Measurements from ENCODE around the gene TSPAN9. TPM values are rescaled to one million over a fixed set of nuclear protein-coding genes. Genes with fewer than 3 reads are reported as not detected.

The TSPAN9 gene
- total RNA-seq, 4 donors from 2014 or later = 15.7 to 32.6 (median 26.2) TPM

DNA sequence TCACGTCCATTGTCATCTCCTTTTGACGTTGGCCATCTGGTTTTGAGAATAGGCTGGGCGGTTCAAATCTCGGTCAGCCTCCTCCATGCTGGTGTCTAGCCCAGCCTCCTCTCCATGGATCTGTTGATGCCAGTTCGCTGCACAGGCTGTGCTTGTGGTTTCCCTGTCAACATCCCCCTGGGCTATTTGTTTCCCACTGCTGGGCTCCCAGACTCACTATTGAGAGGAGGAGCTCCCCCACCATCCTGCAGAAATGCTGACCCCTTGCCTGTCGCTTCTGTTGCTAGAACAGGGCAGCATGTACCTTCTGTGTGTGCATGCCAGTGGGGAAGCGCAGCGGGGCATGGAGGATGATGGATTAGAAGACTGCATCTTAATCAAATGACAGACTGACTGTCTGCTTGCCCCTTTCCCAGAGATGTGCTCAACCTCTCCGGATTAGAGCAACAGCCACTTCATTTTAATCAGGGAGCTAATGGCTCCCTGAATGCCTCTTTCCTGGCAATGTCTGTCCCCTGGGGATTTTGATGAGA, 170.5 kb downstream of the TSPAN9 start:
- no peak for DNase-seq (ENCODE audit: low spot score in 2 of 2)
- peaks cover 0 to 16% (median 3%) of the 10 kb centered on the region in 4 donors for H3K4me1 ChIP-seq
- TF ChIP-seq EP300 (IDR thresholded peaks at IDR 0.05) = no peak
- H3K4me3 ChIP-seq = no peak overlapping the region
- H3K27me3 ChIP-seq = no peaks in the 10 kb centered on the region
- H3K36me3 ChIP-seq = peaks cover 0 to 13% (median 0%) of the 10 kb centered on the region in 3 donors
- 86 to 87% methylated on average over 9 of the region's 9 CpGs for WGBS, 2 donors
- no peak overlapping the region for H3K27ac ChIP-seq
- no peaks in the 10 kb centered on the region for H3K9me3 ChIP-seq

DNA sequence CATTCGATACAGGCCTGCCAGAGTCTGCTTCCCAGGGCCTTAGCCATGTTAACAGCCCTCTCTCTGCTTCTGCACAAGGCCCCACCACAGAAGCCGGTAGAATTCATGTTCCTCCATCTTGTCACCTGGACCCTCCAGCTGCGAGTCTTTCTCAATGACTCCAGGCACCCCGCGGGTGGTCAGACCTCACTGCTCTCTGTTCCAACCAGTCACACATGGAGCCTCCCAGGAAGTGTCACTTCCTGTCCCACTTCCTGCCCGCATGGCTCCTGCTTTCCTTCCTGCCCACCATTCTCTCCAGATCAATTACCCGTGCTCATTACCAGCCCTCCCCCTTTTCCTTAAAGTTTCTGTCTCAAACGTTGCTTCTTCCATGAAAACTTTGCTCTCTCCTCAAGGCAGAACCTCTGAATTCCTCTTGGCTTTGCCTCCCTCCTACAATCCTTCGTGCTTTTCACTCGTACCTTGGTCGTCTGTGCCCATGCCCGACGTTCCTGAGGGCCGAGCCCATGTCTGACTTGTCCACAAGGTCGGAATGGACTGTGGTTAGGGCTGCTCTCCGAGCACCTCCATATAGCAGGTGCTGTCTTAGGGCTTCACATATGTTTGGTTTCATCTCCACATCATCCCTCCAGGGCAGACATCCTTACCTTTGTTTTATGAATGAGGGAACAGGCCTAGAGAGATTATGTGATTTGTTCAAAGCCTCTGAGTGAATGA, 172.1 kb downstream of the TSPAN9 start:
- H3K9me3 ChIP-seq = no peaks in the 10 kb centered on the region
- H3K4me3 ChIP-seq = no peak overlapping the region
- DNase-seq (ENCODE audit: low spot score in 2 of 2) = no peak
- no peak for TF ChIP-seq EP300 (IDR thresholded peaks at IDR 0.05)
- TF ChIP-seq POLR2A (IDR thresholded peaks at IDR 0.05) = no peak
- H3K4me1 ChIP-seq = peaks cover 0 to 21% (median 5%) of the 10 kb centered on the region in 4 donors
- no peaks in the 10 kb centered on the region for H3K27me3 ChIP-seq
- no peak overlapping the region for H3K27ac ChIP-seq
- WGBS, 2 donors = 81 to 87% methylated on average over 16 of the region's 16 CpGs
- peaks cover 0 to 12% (median 0%) of the 10 kb centered on the region in 3 donors for H3K36me3 ChIP-seq

DNA sequence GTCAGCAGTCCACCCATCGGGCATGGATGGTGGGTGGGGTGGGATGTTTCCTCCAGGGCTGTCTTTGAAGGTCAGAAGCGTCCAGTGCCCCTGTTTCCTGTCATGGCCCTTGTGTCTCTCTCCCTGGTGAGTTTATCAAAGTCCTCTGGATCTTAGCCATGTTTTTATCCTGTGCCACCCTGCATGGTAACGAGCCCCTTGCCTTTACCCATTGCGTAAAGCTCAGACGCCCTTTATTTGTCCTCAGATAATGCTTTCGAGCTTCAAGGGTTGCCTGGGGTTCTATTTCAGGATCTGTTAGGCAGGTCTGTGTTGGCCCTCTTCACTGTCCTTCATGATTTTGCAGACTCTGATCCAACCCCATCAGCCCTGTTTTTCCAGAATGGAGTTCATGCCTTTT, 172.9 kb downstream of the TSPAN9 start:
- no peak for TF ChIP-seq EP300 (IDR thresholded peaks at IDR 0.05)
- TF ChIP-seq POLR2A (IDR thresholded peaks at IDR 0.05) = no peak
- TF ChIP-seq, protein P1, sequence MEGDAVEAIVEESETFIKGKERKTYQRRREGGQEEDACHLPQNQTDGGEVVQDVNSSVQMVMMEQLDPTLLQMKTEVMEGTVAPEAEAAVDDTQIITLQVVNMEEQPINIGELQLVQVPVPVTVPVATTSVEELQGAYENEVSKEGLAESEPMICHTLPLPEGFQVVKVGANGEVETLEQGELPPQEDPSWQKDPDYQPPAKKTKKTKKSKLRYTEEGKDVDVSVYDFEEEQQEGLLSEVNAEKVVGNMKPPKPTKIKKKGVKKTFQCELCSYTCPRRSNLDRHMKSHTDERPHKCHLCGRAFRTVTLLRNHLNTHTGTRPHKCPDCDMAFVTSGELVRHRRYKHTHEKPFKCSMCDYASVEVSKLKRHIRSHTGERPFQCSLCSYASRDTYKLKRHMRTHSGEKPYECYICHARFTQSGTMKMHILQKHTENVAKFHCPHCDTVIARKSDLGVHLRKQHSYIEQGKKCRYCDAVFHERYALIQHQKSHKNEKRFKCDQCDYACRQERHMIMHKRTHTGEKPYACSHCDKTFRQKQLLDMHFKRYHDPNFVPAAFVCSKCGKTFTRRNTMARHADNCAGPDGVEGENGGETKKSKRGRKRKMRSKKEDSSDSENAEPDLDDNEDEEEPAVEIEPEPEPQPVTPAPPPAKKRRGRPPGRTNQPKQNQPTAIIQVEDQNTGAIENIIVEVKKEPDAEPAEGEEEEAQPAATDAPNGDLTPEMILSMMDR (IDR thresholded peaks at IDR 0.05) = no peak
- H3K4me3 ChIP-seq = no peak overlapping the region
- peaks cover 0 to 21% (median 5%) of the 10 kb centered on the region in 4 donors for H3K4me1 ChIP-seq
- H3K27me3 ChIP-seq = no peaks in the 10 kb centered on the region
- H3K9me3 ChIP-seq = no peaks in the 10 kb centered on the region
- 88 to 95% methylated on average over 6 of the region's 6 CpGs for WGBS, 2 donors
- H3K27ac ChIP-seq = no peak overlapping the region
- peaks cover 0 to 4% (median 0%) of the 10 kb centered on the region in 3 donors for H3K36me3 ChIP-seq
- no peak for DNase-seq (ENCODE audit: low spot score in 2 of 2)

DNA sequence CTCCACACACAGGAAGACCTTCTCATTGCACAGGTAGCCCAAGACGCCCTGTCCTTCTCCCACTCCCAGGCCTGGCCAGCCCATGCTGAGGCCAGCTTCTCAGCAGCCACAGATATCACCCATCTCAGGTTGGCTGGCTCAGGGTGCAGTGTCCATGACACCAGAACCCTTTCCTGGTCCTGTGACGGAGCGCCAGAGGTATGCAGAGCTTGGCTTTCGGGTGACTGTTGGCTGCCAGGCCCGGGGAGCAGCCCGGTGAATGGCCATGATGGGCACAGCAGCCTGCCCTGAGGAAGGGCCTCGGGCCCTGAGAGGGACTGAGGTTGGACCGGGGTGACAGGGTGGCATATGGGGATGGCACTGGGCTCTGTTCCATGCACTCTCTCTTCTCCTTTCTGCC, 173.4 kb downstream of the TSPAN9 start:
- Histone ChIP-seq H3K4me1 (peaks cover 0 to 21% (median 5%) of the 10 kb centered on the region in 4 donors), H3K9me3 (no peaks in the 10 kb centered on the region), H3K4me3 (no peak overlapping the region), H3K27me3 (no peaks in the 10 kb centered on the region), H3K27ac (no peak overlapping the region), H3K36me3 (no peaks in the 10 kb centered on the region)
- WGBS, 2 donors = 91 to 92% methylated on average over 5 to 7 of the region's 8 CpGs
- TF ChIP-seq, protein P1 (IDR thresholded peaks at IDR 0.05) = no peak
- TF ChIP-seq EP300 (IDR thresholded peaks at IDR 0.05) (no peak), POLR2A (IDR thresholded peaks at IDR 0.05) (no peak)
- DNase-seq (ENCODE audit: low spot score in 2 of 2) = no peak

DNA sequence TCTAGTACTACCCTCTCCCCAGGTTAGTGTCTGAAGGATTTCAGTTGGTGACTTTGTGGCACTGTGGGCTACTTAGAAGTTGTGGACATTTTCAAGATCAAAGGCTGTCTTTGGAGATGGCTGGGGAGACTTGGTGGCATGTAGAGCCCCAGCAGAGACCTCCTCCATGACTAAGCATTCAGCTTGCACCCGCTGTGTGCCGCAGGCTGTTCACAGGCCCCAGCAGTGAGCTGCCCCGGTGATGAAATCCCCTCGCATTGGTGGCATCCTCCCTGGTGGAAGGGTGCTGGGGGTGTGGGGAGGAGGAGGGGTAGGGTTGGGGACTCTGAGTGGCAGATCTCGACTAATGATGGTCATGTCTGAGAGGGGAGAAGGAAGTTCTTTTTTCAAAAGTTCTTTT, 173.9 kb downstream of the TSPAN9 start:
- no peaks in the 10 kb centered on the region for H3K9me3 ChIP-seq
- H3K36me3 ChIP-seq = no peaks in the 10 kb centered on the region
- no peaks in the 10 kb centered on the region for H3K27me3 ChIP-seq
- H3K27ac ChIP-seq = no peak overlapping the region
- WGBS, 2 donors = 79 to 85% methylated on average over 5 of the region's 5 CpGs
- TF ChIP-seq, protein P1 (IDR thresholded peaks at IDR 0.05) = no peak
- TF ChIP-seq POLR2A (IDR thresholded peaks at IDR 0.05) (no peak), EP300 (IDR thresholded peaks at IDR 0.05) (no peak)
- DNase-seq (ENCODE audit: low spot score in 2 of 2) = no peak
- peaks cover 0 to 21% (median 5%) of the 10 kb centered on the region in 4 donors for H3K4me1 ChIP-seq
- H3K4me3 ChIP-seq = no peak overlapping the region

DNA sequence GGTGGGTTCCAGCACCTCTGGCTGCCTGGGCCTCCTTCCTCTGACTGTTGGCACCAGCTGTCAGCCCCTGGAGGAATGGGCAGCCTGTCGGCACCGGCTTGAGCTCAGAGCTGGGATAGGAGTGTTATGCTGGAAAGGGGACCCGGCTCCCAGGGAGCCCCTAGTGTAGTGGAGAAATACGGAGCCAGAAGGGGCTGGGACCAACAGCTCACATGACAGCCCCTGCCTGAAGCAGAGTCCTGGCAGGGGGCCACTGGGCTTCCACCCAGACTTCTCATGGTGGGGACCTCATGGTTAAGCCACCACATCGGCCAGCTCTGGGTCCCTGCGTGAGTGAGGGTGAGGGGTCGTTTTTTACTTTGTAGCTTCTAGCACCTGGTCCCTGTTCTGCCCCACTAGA, 174.5 kb downstream of the TSPAN9 start:
- TF ChIP-seq, protein P1 (IDR thresholded peaks at IDR 0.05) = no peak
- TF ChIP-seq POLR2A (IDR thresholded peaks at IDR 0.05) (no peak), EP300 (IDR thresholded peaks at IDR 0.05) (no peak)
- WGBS, 2 donors = 78 to 94% methylated on average over 3 to 7 of the region's 7 CpGs
- H3K36me3 ChIP-seq = no peaks in the 10 kb centered on the region
- no peaks in the 10 kb centered on the region for H3K27me3 ChIP-seq
- no peak for DNase-seq (ENCODE audit: low spot score in 2 of 2)
- H3K9me3 ChIP-seq = no peaks in the 10 kb centered on the region
- H3K4me3 ChIP-seq = no peak overlapping the region
- H3K4me1 ChIP-seq = peaks cover 0 to 16% (median 5%) of the 10 kb centered on the region in 4 donors
- peak overlapping the region in 2 of 4 donors; percentile 43 to 64 for H3K27ac ChIP-seq

Measured in tibial nerve (tissue), 4 donors.